CD14-positive monocyte (primary cell): ENCODE data around the gene IFI27. TPM values are rescaled to one million over a fixed set of nuclear protein-coding genes. Genes with fewer than 3 reads are reported as not detected.

Experiments used
- DNase-seq, 3 donors: peaks; one replicate each; pipeline ENCODE4 v3.0.0-alpha.2; 2011 to 2022
- H2AFZ ChIP-seq: 2 replicates; pipeline ENCODE4 v1.6.0; 2012; ENCODE audit warnings: mild to moderate bottlenecking, low read depth, low read length, inconsistent platforms; ENCODE audit not compliant: insufficient read depth, poor library complexity, severe bottlenecking
- H3K27ac ChIP-seq, 2 donors: 1 replicate in 1 of 2; 2 replicates in 1 of 2; pipeline ENCODE4 v1.5.1; 2012 to 2013; ENCODE audit warnings: low read length in 2 of 2, control low read depth in 1 of 2, inconsistent platforms in 1 of 2, low read depth in 1 of 2, mild to moderate bottlenecking in 1 of 2
- H3K27me3 ChIP-seq, 2 donors: one replicate each; pipeline versions ENCODE4 v1.6.0 to v1.6.1; 2011 to 2013; ENCODE audit warnings: low read length in 2 of 2; ENCODE audit not compliant: control insufficient read depth in 2 of 2, insufficient read depth in 2 of 2
- H3K36me3 ChIP-seq, 2 donors: replicated peaks in 1 of 2; 1 replicate in 1 of 2; 2 replicates in 1 of 2; pipeline versions ENCODE4 v1.5.1 to v1.6.1; 2012 to 2013; ENCODE audit warnings: low read length in 2 of 2, control low read depth in 1 of 2, inconsistent platforms in 1 of 2, mild to moderate bottlenecking in 1 of 2; ENCODE audit not compliant: insufficient read depth in 2 of 2, control insufficient read depth in 1 of 2
- H3K4me1 ChIP-seq, 2 donors: 1 replicate in 1 of 2; 2 replicates in 1 of 2; pipeline versions ENCODE4 v1.5.1 to v1.6.1; 2012 to 2013; ENCODE audit warnings: low read length in 2 of 2, control low read depth in 1 of 2, inconsistent platforms in 1 of 2, mild to moderate bottlenecking in 1 of 2, moderate library complexity in 1 of 2; ENCODE audit not compliant: insufficient read depth in 2 of 2, control insufficient read depth in 1 of 2
- H3K4me2 ChIP-seq: replicated peaks from 2 replicates; pipeline ENCODE3; 2012; ENCODE audit warnings: low read length, moderate library complexity, mild to moderate bottlenecking; ENCODE audit not compliant: poor library complexity, severe bottlenecking; ENCODE audit errors: extremely low read depth
- H3K4me3 ChIP-seq, 3 experiments: fragments of 200-600 bp in 1 of 3; sonication (generic) in 1 of 3; replicated peaks in 1 of 3; 1 replicate in 2 of 3; 2 replicates in 1 of 3; pipeline ENCODE4 v1.5.1; 2011 to 2013; ENCODE audit warnings: low read length in 3 of 3, mild to moderate bottlenecking in 3 of 3, control low read depth in 2 of 3, low read depth in 2 of 3, inconsistent platforms in 1 of 3, moderate library complexity in 1 of 3
- H3K79me2 ChIP-seq: 2 replicates; pipeline ENCODE4 v1.6.0; 2012; ENCODE audit warnings: mild to moderate bottlenecking, control low read depth, inconsistent platforms, low read length, moderate library complexity; ENCODE audit not compliant: insufficient read depth
- H3K9ac ChIP-seq: 2 replicates; pipeline ENCODE4 v1.6.0; 2017; ENCODE audit warnings: low read length, mild to moderate bottlenecking; ENCODE audit not compliant: insufficient read depth, poor library complexity, severe bottlenecking
- H3K9me3 ChIP-seq, 2 donors: replicated peaks in 1 of 2; 1 replicate in 1 of 2; 2 replicates in 1 of 2; pipeline versions ENCODE4 v1.5.1 to v1.6.1; 2012 to 2013; ENCODE audit warnings: low read length in 2 of 2, control low read depth in 1 of 2; ENCODE audit not compliant: control insufficient read depth in 1 of 2, insufficient read depth in 1 of 2
- H4K20me1 ChIP-seq: 2 replicates; pipeline ENCODE4 v1.6.0; 2012; ENCODE audit warnings: mild to moderate bottlenecking, low read length, control low read depth, moderate library complexity; ENCODE audit not compliant: insufficient read depth
- H3K27ac Mint-ChIP-seq, 7 donors: one replicate each; pipeline ENCODE4 v1.8.0; 2020; ENCODE audit warnings: mild to moderate bottlenecking in 7 of 7, mixed read lengths in 7 of 7, moderate library complexity in 6 of 7, inconsistent platforms in 2 of 7
- H3K27me3 Mint-ChIP-seq, 3 donors: one replicate each; pipeline ENCODE4 v1.8.0; 2021 to 2022; ENCODE audit warnings: low read depth in 3 of 3, mild to moderate bottlenecking in 3 of 3, mixed read lengths in 3 of 3, moderate library complexity in 3 of 3, inconsistent platforms in 1 of 3
- H3K36me3 Mint-ChIP-seq, 2 donors: one replicate each; pipeline ENCODE4 v1.8.0; 2020; ENCODE audit warnings: mixed read lengths in 2 of 2, inconsistent platforms in 1 of 2, mild to moderate bottlenecking in 1 of 2
- H3K4me1 Mint-ChIP-seq: one replicate; pipeline ENCODE4 v1.8.0; 2020; ENCODE audit warnings: mild to moderate bottlenecking, mixed read lengths
- H3K4me3 Mint-ChIP-seq, 2 donors: one replicate each; pipeline ENCODE4 v1.8.0; 2020; ENCODE audit warnings: mild to moderate bottlenecking in 2 of 2, mixed read lengths in 2 of 2, moderate library complexity in 1 of 2
- H3K9me3 Mint-ChIP-seq, 7 donors: one replicate each; pipeline ENCODE4 v1.8.0; 2020 to 2022; ENCODE audit warnings: mixed read lengths in 7 of 7, mild to moderate bottlenecking in 6 of 7, moderate library complexity in 6 of 7, inconsistent platforms in 2 of 7
- WGBS: methylation state at CpG from one replicate; pipeline ENCODE4 v1.1.5; 2013; ENCODE audit warnings: missing lambda C conversion rate; ENCODE audit not compliant: insufficient coverage; 5-methylcytosine and 5-hydroxymethylcytosine counted together
- intact Hi-C, 2 donors: fragments of 100-400 bp; cut with micrococcal nuclease; formaldehyde crosslinking; loops; one replicate each; pipeline versions ENCODE4 v1.15.0 to v1.15.1; 2023
- polyA plus RNA-seq, 3 donors: library from polyadenylated mRNA; depleted of rRNA in 1 of 3; unstranded in 2 of 3; stranded (reverse) in 1 of 3; fragments of 300-500 nt in 2 of 3; fragments of >200 nt in 1 of 3; fragmentation: Illumina TruSeq in 2 of 3; gene quantifications; 1 replicate in 2 of 3; 2 replicates in 1 of 3; pipeline ENCODE4 v1.2.3, GENCODE V29; 2012 to 2021
- TF ChIP-seq, protein P1 (sequence below): fragments of 200-600 bp; IDR thresholded peaks from one replicate; pipeline ENCODE4 v1.8.0; 2022; ENCODE audit warnings: antibody characterized with exemption, mild to moderate bottlenecking

IFI27 gene
- polyA plus RNA-seq, 3 donors: 3.0 to 3.9 (median 3.3) TPM

DNA sequence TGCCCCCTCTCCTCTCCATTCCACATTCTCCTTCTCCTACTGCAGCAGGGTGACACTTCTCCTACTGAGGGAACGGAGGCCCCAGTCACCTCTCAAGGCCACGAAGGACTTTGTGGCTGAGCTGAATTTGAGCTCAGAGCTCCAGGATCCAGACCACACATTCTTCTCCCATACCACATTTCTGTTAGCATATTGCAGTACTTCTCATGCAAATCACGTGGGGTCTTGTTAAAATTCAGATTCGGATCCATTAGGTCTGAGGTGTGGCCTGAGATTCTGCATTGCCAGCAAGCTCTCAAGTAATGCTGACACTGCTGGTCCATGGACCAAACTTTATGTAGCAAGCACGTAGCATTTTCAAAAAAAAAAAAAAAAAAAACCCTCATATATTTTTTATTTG lies 28.5 kb downstream of the IFI27 start:
- peaks cover 2% of the 10 kb centered on the region for H3K4me1 Mint-ChIP-seq
- no peak overlapping the region for H3K27ac Mint-ChIP-seq
- intact Hi-C loops: loop anchor here in 1 of 2 donors (5.0 kb wide), 1 partner anchor 102 kb away; no protein-coding TSS in a partner anchor
- H4K20me1 ChIP-seq: no peaks in the 10 kb centered on the region
- DNase-seq: no peak
- no peak overlapping the region for H3K4me3 ChIP-seq
- no peaks in the 10 kb centered on the region for H3K27me3 ChIP-seq
- 89% methylated on average over 4 of the region's 5 CpGs for WGBS
- peaks cover 3 to 14% (median 10%) of the 10 kb centered on the region in 3 donors for H3K27me3 Mint-ChIP-seq
- H3K9me3 Mint-ChIP-seq: peaks cover 4 to 13% (median 8%) of the 10 kb centered on the region in 7 donors
- TF ChIP-seq, protein P1, sequence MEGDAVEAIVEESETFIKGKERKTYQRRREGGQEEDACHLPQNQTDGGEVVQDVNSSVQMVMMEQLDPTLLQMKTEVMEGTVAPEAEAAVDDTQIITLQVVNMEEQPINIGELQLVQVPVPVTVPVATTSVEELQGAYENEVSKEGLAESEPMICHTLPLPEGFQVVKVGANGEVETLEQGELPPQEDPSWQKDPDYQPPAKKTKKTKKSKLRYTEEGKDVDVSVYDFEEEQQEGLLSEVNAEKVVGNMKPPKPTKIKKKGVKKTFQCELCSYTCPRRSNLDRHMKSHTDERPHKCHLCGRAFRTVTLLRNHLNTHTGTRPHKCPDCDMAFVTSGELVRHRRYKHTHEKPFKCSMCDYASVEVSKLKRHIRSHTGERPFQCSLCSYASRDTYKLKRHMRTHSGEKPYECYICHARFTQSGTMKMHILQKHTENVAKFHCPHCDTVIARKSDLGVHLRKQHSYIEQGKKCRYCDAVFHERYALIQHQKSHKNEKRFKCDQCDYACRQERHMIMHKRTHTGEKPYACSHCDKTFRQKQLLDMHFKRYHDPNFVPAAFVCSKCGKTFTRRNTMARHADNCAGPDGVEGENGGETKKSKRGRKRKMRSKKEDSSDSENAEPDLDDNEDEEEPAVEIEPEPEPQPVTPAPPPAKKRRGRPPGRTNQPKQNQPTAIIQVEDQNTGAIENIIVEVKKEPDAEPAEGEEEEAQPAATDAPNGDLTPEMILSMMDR: no peak
- no peak overlapping the region for H3K27ac ChIP-seq
- no peaks in the 10 kb centered on the region for H3K36me3 ChIP-seq
- no peak overlapping the region for H3K9ac ChIP-seq
- H3K4me1 ChIP-seq: no peaks in the 10 kb centered on the region
- H3K4me2 ChIP-seq: no peak overlapping the region
- H3K4me3 Mint-ChIP-seq: no peak overlapping the region
- no peaks in the 10 kb centered on the region for H3K36me3 Mint-ChIP-seq
- no peak overlapping the region for H2AFZ ChIP-seq
- peaks cover 0 to 5% of the 10 kb centered on the region in 2 donors for H3K9me3 ChIP-seq
- no peaks in the 10 kb centered on the region for H3K79me2 ChIP-seq

- Histone ChIP-seq H4K20me1 (no peaks in the 10 kb centered on the region), H3K9ac (no peak overlapping the region), H3K4me2 (no peak overlapping the region), H2AFZ (no peak overlapping the region), H3K36me3 (no peaks in the 10 kb centered on the region), H3K27me3 (no peaks in the 10 kb centered on the region), H3K9me3 (peaks cover 0 to 5% of the 10 kb centered on the region in 2 donors), H3K27ac (no peak overlapping the region), H3K4me3 (no peak overlapping the region), H3K79me2 (no peaks in the 10 kb centered on the region), H3K4me1 (peaks cover under 1 to 1% of the 10 kb centered on the region in 2 donors)
- no peak overlapping the region for H3K4me3 Mint-ChIP-seq
- TF ChIP-seq, protein P1: no peak
- no peak for DNase-seq
- H3K9me3 Mint-ChIP-seq: peaks cover 4 to 13% (median 8%) of the 10 kb centered on the region in 7 donors
- H3K4me1 Mint-ChIP-seq: peaks cover 4% of the 10 kb centered on the region
- H3K27ac Mint-ChIP-seq: no peak overlapping the region
- intact Hi-C loops: loop anchor here in 1 of 2 donors (5.0 kb wide), 1 partner anchor 102 kb away; no protein-coding TSS in a partner anchor
- 94% methylated on average over 3 of the region's 5 CpGs for WGBS
- H3K27me3 Mint-ChIP-seq: peaks cover 0 to 12% (median 10%) of the 10 kb centered on the region in 3 donors
- H3K36me3 Mint-ChIP-seq: no peaks in the 10 kb centered on the region
Measured at GRCh38 chr14:94139421-94139820, 28.9 kb downstream of the IFI27 start.
